Posterior cingulate gyrus (tissue), 11 donors: Measurements from ENCODE around the gene SLC25A46.
"Not testable (repeated sequence)": the region's sequence is repeated elsewhere in the genome, so short reads cannot be mapped to it uniquely, and the experiment has no call there.

Source experiments
- DNase-seq, 10 donors: peaks; one replicate each; pipeline versions ENCODE4 v3.0.0 to v3.0.0-alpha.2; 2020 to 2021; ENCODE audit warnings: mixed read lengths in 3 of 10
- intact Hi-C: fragments of 100-400 bp; cut with DNase I; formaldehyde crosslinking; loops from one replicate; pipeline ENCODE4 v1.15.1; 2023

Gene SLC25A46

DNA sequence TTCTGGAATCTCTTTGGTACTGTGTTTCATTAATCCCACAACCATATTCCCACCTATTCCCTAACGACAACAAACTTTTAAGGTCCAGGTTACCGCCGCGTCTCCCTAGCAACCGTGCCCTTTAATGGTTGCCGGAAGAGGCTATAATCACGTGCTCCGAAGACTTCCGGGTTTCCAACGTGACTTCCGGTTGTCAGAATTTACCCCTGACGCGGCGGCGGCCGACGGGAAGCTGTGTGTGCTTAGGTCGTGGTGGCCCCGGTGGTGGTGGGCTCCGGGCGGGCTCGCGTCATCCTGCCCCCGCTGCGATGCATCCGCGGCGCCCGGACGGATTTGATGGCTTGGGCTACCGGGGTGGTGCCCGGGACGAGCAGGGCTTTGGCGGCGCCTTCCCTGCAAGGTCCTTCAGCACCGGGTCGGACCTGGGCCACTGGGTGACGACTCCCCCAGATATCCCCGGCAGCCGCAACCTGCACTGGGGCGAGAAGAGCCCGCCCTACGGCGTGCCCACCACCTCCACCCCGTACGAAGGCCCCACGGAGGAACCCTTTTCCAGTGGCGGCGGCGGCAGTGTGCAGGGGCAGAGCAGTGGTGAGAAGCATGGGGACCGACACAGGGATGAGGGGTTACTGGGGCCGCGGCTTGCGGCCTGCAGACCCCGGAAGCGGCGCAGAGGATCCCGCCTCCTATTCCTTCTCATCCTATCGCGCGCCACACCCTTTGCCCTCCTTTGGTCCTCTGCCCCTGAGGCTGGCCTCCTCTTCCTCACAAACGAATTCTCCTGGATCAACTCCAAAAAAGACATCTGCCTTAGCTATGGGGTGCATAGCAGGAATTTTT lies at the start of gene SLC25A46:
SLC25A46 (plus strand) TSS at position 196 of the 840 bp plus-strand sequence; CDS start at position 309, 113 bp downstream.
- intact Hi-C loops: loop anchor here (5.0 kb wide), 1 partner anchor 353 kb away; the partner anchor contains the start of gene WDR36
- peak; percentile 74 to 97 (median 87) for DNase-seq

DNA sequence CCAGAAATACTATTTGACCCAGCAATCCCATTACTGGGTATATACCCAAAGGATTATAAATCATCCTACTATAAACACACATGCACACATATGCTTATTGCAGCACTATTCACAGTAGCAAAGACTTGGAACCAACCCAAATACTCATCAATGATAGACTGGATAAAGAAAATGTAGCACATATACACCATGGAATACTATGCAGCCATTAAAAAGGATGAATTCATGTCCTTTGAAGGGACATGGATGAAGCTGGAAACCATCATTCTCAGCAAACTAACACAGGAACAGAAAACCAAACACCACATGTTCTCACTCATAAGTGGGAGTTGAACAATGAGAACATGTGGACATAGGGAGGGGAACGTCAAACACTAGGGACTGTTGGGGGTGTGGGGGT lies 48.2 kb upstream of the SLC25A46 start:
- intact Hi-C loops, DNase-seq: not testable (repeated sequence)

DNA sequence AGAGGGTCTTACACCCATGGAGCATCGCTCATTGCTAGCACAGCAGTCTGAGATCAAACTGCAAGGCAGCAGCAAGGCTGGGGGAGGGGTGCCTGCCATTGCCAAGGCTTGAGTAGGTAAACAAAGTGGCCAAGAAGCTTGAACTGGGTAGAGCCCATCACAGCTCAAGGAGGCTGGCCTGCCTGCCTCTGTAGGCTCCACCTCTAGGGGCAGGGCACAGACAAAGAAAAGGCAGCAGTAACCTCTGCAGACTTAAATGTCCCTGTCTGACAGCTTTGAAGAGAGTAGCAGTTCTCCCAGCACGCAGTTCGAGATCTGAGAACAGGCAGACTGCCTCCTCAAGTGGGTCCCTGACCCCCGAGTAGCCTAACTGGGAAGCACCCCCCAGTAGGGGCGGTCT lies 46.1 kb upstream of the SLC25A46 start:
- intact Hi-C loops, DNase-seq: not testable (repeated sequence)

DNA sequence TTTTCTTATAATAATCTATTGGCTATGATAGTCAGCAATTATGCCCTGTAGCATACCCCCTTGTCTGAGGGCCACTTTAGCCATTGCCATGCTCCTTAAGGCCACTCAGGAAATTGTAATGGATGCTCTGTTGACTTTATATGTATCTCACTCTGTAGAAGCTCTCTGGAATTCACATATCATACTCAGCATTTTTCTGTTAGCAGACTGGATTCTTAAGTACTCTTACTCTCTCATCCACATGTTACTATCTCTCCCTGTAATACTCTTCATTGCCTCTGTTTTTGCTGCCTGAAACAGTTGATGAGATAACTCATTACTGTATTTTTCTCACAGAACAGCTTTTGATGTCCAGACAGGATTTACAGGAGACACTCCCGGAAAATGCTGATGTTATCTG lies 36.5 kb upstream of the SLC25A46 start:
- intact Hi-C loops: no loop called here

DNA sequence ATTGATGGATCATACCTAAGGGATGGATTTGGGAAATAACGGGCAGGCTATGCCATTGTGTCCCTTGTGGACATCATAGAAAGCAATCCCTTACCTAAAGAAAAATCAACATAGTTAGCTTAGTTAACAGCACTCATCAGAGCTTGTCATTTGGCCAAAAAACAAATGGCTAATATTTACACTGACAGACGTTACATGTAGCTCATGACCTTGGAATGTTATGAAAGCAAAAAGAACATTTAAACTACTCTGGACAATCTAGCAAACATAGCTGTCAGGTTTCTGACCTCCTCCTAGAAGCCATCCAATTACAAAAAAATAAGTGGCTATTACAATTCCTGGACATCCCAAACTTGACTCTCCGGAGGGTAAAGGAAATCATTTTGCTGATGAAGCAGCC lies 36.1 kb upstream of the SLC25A46 start:
- intact Hi-C loops: no loop called here
- DNase-seq: no peak

More for the DNA sequence above, 36.5 kb upstream of the SLC25A46 start:
- no peak for DNase-seq

DNA sequence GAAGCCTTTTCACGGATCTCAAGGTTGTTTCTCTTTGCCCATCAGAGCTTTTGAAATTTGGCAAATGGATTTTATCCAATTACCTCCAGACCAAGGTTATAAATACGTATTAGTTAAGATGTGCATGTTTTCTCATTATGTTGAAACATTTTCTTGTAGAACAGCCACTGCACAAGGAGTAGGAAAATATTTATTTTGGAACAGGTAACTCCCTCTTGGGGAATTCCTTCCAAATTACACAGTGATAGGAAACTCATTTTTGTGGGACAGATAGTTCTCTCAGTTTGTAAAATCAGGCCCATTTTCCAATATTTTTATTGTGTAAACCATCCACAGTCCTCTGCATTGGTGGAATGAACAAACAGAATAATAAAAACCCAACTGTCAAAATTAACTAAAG lies 35.3 kb upstream of the SLC25A46 start:
- DNase-seq: no peak
- intact Hi-C loops: no loop called here

DNA sequence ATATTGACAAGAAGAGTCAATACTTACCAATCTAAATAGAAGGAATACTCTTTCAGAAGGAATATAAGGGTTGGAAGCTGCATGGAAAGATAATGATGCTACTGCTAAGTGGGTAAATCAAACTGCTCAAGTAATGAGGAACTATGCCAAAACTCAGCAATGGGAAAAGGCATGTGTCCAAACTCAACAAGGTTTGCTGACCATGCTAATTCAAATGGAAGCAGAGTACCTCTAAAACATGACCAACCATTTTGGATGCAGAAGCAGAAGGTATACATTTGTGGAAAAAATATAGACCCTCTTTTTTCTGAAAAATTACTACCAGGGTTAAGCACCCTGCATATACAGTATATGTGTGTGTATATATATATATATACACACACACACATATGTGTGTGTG lies 33.5 kb upstream of the SLC25A46 start:
- DNase-seq: no peak

DNA sequence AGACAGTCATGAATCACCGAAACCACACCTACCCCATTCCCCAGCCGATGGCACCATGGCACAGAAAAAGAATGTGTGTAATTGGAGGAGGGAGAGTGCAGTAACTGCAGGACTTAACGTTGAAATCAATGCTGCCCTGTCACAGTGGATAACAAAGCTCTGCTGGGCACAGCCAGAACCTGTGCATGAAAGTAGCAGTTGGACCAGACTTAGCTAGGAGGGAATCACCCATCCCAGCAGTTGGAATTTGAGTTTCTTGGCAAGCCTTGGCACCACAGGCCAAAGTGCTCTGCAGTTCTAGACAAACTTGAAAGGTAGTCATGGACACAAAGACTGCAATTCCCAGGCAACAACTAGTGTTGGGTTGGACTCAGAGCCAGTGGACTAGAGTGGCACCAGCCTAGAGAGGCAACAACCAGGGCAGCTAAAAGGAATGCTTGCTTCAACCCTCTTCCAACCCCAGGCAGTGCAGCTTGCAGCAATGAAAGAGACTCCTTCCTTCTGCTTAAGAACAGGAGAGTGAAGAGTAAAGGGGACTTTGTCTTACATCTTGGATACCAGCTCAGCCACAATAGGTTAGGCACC lies 31.5 kb upstream of the SLC25A46 start:
- intact Hi-C loops: no loop called here
- DNase-seq: peak in 1 of 10 donors; percentile 49

More for the DNA sequence above, 33.5 kb upstream of the SLC25A46 start:
- intact Hi-C loops: no loop called here

DNA sequence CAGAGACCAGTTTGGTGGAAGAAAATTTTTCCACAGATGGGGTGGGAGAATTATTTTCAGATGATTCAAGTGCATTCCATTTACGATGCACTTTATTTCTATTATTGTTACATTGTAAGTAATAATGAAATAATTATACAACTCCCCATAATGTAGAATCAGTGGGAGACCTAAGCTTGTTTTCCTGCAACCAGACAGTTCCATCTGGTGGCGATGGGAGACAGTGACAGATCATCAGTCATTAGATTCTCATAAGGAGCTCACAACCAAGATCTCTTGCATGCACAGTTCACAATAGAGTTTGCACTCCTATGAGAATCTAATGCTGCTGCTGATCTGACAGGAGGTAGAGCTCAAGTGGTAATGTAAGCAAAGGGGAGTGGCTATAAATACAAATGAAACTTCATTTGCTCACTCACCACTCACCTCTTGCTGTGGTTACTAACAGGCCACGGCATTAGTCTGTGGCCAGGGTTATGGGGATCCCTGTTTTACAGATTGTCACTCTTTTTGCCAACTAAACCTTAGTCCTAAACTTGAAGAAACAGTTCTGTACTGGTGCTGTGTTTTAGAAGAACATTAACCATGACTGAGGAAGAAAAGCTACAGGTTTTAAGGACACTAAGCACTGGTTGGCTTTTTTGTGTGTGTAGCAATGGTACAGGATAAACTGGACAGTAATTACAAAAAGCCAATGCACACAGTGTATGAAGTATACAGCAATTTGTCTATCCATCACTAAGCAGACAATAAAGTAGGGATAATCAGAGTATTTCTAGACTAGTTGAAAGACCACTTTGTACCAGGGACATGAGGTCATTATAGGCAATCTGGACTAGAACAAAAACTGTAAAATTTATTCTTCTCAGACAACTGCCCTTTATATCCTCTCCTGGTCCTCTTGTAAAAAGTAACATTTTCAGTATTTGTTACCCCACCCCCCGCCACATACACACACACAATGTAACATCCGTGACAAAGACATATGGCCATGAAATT lies 22.3 kb upstream of the SLC25A46 start:
- DNase-seq: no peak
- intact Hi-C loops: loop anchor here (10.0 kb wide), 1 partner anchor 272 kb away; no protein-coding TSS in a partner anchor

DNA sequence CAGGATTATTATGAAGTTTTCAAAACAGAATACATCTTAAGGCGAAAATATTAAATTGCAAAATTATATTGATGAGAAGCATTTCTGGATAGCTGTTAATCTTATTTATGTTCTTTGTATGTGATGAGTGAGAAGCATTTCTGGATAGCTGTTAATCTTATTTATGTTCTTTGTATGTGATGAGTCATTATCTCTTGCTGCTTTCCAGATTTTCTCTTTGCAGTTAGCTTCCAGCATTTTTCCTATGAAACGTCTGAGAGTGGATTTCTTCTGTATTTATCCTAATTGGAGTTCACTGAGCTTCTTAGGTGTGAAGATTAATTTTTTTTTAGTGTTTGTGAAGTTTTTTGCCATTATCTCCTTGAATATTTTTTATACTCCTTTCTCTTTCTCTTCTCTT lies 20.5 kb upstream of the SLC25A46 start:
- no peak for DNase-seq
- intact Hi-C loops: loop anchor here (10.0 kb wide), 1 partner anchor 274 kb away; no protein-coding TSS in a partner anchor

DNA sequence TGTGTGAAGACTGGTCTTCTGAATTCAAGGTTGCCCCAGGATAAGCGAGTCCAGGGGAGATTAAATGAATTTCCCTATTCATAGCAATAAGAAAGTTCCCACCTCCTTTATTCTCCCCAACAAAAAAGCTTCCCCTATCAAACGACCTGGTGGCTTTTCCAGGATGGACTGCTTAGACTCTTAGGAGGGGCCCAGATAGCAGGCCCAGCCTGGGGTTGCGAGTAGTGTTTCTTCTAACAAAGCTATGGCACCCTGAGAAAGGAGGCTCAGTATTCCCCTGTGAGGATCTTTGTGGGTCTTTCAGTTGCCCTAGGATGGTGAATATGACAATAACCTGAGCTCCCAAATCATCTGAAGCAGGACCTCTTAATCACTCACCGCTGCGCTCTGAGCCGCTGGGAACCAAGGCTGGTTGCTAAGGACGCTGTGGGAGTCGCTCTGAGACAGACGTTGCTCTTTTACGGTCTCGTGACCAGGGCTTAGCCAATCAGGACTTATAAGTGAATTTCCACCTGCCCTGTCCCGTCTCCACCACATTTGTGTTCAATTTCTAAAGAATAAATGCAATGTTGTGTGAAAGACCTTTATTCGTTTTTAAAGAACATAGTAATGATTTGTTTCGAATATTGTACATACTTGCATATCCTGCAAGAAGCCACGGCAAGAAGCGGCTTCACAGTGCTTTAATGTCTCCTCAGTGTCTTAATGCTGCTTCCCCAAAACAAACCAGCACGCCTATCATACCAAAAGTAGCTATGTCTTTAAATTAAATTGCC lies 12.4 kb upstream of the SLC25A46 start, which contains the start of gene TMEM232:
TMEM232 (minus strand) TSS at position 423 of the 776 bp plus-strand sequence. CDS start 59,319 bp downstream, outside the sequence.
- intact Hi-C loops: no loop called here
- DNase-seq: peak; percentile 55 to 95 (median 78)

DNA sequence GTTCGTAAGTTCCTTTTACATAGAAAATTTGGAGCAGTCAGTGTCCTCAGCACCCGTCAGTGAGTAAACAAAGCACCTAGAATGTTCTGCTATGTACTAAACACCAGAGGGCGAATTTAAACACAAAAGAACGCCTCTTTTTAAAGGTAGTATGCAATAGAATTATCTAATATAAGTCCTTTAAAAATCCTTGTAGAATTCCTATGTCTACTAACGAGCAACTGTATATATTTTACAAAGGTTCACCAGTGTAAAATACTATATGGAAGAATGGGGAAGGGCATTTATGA lies 11.8 kb upstream of the SLC25A46 start:
- no peak for DNase-seq
- intact Hi-C loops: no loop called here

DNA sequence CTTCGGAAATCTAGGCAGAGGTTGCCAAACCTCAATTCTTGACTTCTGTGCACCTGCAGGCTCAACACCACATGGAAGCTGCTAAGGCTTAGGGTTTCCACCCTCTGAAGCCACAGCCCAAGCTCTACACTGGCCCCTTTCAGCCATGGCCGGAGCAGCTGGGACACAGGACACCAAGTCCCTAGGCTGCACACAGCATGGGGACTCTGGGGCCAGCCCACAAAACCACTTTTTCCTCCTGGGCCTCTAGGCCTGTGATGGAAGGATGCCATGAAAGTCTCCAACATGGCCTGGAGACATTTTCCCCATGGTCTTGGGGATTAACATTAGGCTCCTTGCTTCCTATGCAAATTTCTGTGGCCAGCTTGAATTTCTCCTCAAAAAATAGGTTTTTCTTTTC lies 7.3 kb upstream of the SLC25A46 start:
- intact Hi-C loops: not testable (repeated sequence)
- DNase-seq: peak in 1 of 10 donors; percentile 32

DNA sequence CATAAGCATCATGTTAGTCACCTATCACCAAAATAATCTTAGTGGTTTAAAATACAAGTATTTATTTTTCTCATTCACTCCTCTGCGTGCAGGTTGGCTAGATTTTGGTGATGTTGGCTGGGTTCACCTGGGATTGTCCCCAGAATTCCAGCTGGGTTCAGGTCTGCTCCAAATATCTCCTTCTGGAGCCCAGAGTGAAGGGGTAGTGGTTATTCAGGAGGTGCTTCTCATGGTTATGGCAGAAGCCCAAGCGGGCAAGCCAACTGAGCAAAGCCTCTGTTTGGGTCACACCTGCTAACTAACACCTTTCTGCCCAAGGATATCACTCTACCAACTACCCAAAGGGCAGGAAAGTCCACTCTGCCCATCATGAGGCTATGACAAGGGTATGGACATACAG lies 4.7 kb upstream of the SLC25A46 start:
- intact Hi-C loops: no loop called here
- no peak for DNase-seq

DNA sequence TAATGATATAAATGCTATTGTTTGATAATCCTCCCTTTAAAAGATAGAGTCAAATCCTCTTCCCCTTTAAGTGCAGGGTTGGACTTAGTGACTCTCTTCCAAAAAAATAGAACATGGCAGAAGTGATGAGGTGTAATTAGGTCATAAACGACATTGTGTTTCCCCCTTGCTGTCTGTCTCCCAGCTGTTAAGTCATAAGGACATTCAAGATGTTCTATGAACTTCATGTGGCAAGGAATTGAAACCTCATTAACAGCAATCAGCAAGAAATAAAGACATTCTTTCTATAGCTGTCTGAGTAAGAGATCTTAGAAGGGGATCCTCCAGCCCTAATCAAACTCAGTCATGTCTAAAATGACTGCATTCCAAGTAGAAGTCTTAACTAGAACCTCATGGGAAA lies 3.3 kb upstream of the SLC25A46 start:
- no peak for DNase-seq
- intact Hi-C loops: loop anchor here (5.0 kb wide), 1 partner anchor 357 kb away; the partner anchor contains the start of gene WDR36

DNA sequence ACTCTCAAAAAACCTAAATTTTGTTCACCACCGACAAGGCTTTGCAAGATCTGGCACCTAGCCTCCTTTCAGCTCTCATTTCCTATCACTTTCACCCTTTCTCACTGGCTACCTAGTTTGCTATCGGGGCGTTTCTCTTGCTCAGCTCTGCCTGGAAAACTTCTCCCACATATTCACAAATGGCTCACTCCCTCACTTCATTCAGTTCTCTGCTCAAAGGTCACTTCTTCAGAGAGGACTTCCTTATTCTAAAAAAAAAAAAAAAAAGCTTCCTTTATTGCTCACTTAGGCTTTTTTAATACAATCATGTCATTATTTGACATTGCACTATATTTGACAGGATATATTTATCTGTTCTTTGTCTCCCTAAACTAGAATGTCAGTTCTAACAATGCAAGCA lies 2.1 kb upstream of the SLC25A46 start:
- intact Hi-C loops: loop anchor here (5.0 kb wide), 1 partner anchor 356 kb away; the partner anchor contains the start of gene WDR36
- DNase-seq: no peak

DNA sequence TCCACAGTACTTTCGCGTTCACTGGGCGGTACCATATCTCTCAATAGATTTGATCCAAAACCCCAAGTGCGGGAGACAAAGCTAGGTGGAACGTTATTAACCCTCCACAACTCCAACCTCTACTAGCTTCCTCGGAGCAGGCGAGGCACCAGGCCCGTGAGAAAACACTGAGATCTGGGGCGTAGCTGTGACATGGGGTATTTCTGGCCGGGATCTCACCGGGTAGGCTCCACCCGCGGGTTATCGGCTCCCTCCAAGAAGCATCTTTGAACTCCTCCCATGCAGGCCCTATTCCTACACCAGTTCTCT lies 350 bp upstream of the SLC25A46 start:
- intact Hi-C loops: loop anchor here (5.0 kb wide), 1 partner anchor 354 kb away; the partner anchor contains the start of gene WDR36
- peak in 3 of 10 donors; percentile 41 to 85 (median 79) for DNase-seq

DNA sequence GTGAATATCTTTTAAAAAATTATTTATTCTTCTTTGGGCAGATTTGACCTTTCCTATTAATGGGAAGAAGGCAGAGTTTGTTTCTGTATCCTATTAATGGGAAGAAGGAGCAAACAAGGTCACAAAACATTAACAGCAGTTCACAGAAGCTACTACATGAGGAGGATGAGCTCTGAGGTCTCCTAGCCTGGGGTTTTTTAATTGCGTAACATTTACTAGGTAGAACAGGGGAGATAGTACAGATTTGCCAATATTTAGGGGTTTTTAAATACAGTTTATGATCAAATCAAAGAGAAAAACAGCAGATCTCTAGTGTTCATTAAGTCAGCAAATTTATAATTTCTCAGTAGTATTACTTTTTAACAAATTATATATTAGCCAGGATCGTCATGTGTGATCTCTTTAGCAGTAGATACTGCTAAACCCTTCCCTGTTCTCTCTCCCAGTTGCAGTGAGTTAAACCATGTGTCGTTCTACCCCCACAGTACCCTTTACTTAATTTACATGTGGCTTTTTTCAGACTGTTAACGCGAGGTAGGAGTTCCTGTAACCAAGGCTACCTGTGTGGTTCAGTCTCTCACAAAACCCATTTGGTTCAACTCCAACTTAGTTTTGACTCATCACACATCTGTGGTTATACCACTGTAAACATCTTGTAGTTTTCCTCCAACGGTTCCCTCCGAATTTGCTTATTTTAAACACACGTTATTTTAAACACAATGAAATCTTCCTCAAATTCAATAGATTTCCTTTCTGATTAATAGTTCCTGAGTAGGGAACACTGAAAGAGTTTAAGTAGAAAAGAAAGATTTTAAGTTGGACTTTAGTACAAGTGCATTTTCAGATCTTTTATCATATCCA lies 13.3 kb downstream of the SLC25A46 start:
- no peak for DNase-seq
- intact Hi-C loops: no loop called here

DNA sequence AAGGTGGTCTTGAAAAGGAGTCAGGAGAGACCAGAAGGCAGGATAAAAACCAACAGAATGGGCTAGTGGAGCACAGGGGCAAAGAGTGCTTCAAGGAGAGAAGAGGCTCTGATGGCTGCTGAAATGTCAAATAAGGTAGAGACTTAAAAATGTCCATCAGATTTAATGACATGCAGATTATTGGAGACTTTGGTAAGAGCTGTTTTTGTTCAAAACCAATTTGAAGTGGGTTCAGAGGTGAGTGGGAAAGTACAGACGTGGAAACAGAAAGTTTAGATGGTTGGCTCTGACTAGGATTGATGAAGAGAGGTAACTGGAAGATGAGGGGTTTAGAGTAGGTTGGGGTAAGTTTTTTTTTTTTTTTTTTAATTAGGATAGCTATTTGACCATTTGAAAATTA lies 14.1 kb downstream of the SLC25A46 start:
- intact Hi-C loops: no loop called here
- no peak for DNase-seq
